ENCODE data around the gene PDE11A. TPM values are rescaled to one million over a fixed set of nuclear protein-coding genes. Genes with fewer than 3 reads are reported as not detected.

The PDE11A gene
- total RNA-seq, 2 experiments from 2014 or later: not detected

DNA sequence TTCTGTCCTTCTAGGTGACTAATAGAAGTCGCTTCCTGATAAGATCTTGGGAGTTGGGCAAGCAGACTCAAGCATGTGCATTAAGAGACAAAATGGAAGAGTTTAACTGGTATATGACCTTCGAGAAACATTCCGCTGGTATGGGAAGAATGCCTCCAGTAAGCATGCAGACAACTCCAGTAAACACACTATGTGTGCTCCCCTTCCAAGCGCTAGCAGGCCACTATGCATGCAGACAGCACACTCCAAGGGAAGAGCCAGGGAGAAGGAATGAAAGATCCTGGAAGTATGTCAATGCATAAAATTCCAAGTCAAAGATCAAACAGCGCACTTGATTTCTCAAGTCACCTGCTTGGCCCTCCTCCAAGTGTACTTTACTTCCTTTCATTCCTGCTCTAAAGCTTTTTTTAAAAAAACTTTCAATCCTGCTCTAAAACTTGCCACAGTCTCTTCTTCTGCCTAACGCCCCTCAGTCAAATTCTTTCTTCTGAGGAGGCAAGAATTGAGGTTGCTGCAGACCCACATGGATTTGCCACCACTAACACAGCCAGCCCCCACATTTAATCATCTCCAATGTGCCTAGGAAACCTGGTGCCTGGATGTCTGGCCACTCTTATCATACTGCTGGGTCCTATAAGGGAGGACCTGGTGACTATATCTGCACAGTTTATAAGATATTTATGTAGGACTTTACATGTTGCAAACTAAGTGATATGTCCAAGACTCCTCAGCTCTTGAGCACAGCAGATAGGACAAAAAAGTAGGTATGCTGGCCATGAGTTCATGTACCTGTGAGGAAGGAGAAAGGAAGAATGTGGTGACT, 239.8 kb downstream of the PDE11A start:
- Histone ChIP-seq H3K4me1 (ENCODE audit: insufficient read depth, low read length) (no peaks in the 10 kb centered on the region), H3K9me3 (ENCODE audit: control insufficient read depth in 1 of 2, insufficient read depth in 1 of 2, low read length in 2 of 2) (peaks cover 0 to 19% of the 10 kb centered on the region in 2 experiments), H3K36me3 (ENCODE audit: insufficient read depth, low read length) (no peaks in the 10 kb centered on the region), H3K27ac (ENCODE audit: low read depth in 1 of 2, low read length in 2 of 2) (no peak overlapping the region), H3K27me3 (ENCODE audit: control insufficient read depth in 1 of 2, insufficient read depth in 2 of 2, low read length in 2 of 2) (no peaks in the 10 kb centered on the region), H3K4me3 (ENCODE audit: low read length) (no peak overlapping the region)
- TF ChIP-seq CTCF (IDR thresholded peaks at IDR 0.05): no peak
- DNase-seq: no peak
- Mint-ChIP-seq H3K27me3 (no peaks in the 10 kb centered on the region), H3K4me3 (no peak overlapping the region), H3K9me3 (peaks cover 3% of the 10 kb centered on the region), H3K36me3 (ENCODE audit: low read depth) (no peaks in the 10 kb centered on the region), H3K4me1 (ENCODE audit: low read depth) (no peaks in the 10 kb centered on the region), H3K27ac (no peak overlapping the region)
- POLR2A ChIA-PET: no interaction called here
- no peak for ATAC-seq (ENCODE audit: poor library complexity)
- intact Hi-C loops (cut with DNase I, micrococcal nuclease): no loop called here
- CTCF ChIA-PET: no interaction called here

- Mint-ChIP-seq H3K4me1 (ENCODE audit: low read depth) (no peaks in the 10 kb centered on the region), H3K9me3 (no peaks in the 10 kb centered on the region), H3K27ac (no peak overlapping the region), H3K36me3 (ENCODE audit: low read depth) (no peaks in the 10 kb centered on the region), H3K4me3 (no peak overlapping the region), H3K27me3 (no peaks in the 10 kb centered on the region)
- Histone ChIP-seq H3K36me3 (ENCODE audit: insufficient read depth, low read length) (no peaks in the 10 kb centered on the region), H3K27ac (ENCODE audit: low read depth in 1 of 2, low read length in 2 of 2) (no peak overlapping the region), H3K27me3 (ENCODE audit: control insufficient read depth in 1 of 2, insufficient read depth in 2 of 2, low read length in 2 of 2) (no peaks in the 10 kb centered on the region), H3K9me3 (ENCODE audit: control insufficient read depth in 1 of 2, insufficient read depth in 1 of 2, low read length in 2 of 2) (peaks cover 0 to 11% of the 10 kb centered on the region in 2 experiments), H3K4me1 (ENCODE audit: insufficient read depth, low read length) (no peaks in the 10 kb centered on the region), H3K4me3 (ENCODE audit: low read length) (no peak overlapping the region)
- no peak for TF ChIP-seq CTCF (IDR thresholded peaks at IDR 0.05)
- ATAC-seq (ENCODE audit: poor library complexity) (no peak), DNase-seq (no peak)
- intact Hi-C loops (cut with DNase I, micrococcal nuclease): no loop called here
- POLR2A ChIA-PET: no interaction called here
- CTCF ChIA-PET: no interaction called here
These were observed 241.6 kb downstream of the PDE11A start for GRCh38 chr2:177830881-177831386.

DNA sequence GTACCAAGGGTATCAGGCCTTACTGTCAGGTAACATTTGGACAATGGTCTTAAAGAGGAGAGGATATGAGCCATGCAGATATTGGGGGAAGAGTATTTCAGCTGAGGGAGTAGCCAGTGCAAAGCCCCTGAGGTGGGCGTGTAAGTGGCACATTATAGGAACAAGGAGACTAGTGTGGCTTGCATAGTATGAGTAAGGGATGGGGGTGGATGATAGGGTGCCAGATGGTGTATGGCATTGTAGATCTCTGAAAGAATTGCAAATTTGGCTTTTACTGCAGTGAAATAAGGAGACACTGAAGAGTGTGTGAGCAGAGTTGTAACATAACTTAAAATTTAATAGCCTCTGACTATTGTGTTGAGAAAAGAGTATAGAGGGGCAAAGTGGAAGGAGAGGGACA, 244.0 kb downstream of the PDE11A start:
- H3K27ac ChIP-seq (ENCODE audit: low read depth in 1 of 2, low read length in 2 of 2): no peak overlapping the region
- no peak for DNase-seq
- no peak overlapping the region for H3K4me3 Mint-ChIP-seq
- POLR2A ChIA-PET: no interaction called here
- H3K36me3 ChIP-seq (ENCODE audit: insufficient read depth, low read length): no peaks in the 10 kb centered on the region
- CTCF ChIA-PET: no interaction called here
- no peaks in the 10 kb centered on the region for H3K9me3 Mint-ChIP-seq
- ATAC-seq (ENCODE audit: poor library complexity): no peak
- peaks cover 0 to 4% of the 10 kb centered on the region in 2 experiments for H3K27me3 ChIP-seq (ENCODE audit: control insufficient read depth in 1 of 2, insufficient read depth in 2 of 2, low read length in 2 of 2)
- intact Hi-C loops (cut with DNase I, micrococcal nuclease): no loop called here
- H3K4me1 Mint-ChIP-seq (ENCODE audit: low read depth): no peaks in the 10 kb centered on the region
- H3K27me3 Mint-ChIP-seq: peaks cover 8% of the 10 kb centered on the region
- no peak overlapping the region for H3K27ac Mint-ChIP-seq
- no peaks in the 10 kb centered on the region for H3K36me3 Mint-ChIP-seq (ENCODE audit: low read depth)
- no peak overlapping the region for H3K4me3 ChIP-seq (ENCODE audit: low read length)
- no peaks in the 10 kb centered on the region for H3K4me1 ChIP-seq (ENCODE audit: insufficient read depth, low read length)
- no peak for TF ChIP-seq CTCF (IDR thresholded peaks at IDR 0.05)
- no peaks in the 10 kb centered on the region for H3K9me3 ChIP-seq (ENCODE audit: control insufficient read depth in 1 of 2, insufficient read depth in 1 of 2, low read length in 2 of 2)
